Activated naive CD4-positive, alpha-beta T cell treated with anti-CD3 and anti-CD28 coated beads, Interleukin-2, amount 50 U/mL, for 72 hours (primary cell): ENCODE results near the gene EEF2K. TPM values are rescaled to one million over a fixed set of nuclear protein-coding genes. Genes with fewer than 3 reads are reported as not detected.
"Not testable (repeated sequence)": the region's sequence is repeated elsewhere in the genome, so short reads cannot be mapped to it uniquely, and the experiment has no call there.

ENCODE experiments used
- ATAC-seq, 2 donors: fragments of 150-1000 bp; cut with Tn5 transposase; 2 replicates each; pipeline ENCODE4 v1.10.0; 2021; ENCODE audit warnings: mild to moderate bottlenecking in 2 of 2, moderate library complexity in 2 of 2
- DNase-seq, 2 donors: peaks; one replicate each; pipeline ENCODE4 v3.0.0; 2021 to 2022; ENCODE audit warnings: low spot score in 2 of 2
- H3K27ac Mint-ChIP-seq, 2 donors: one replicate each; pipeline ENCODE4 v1.8.0; 2022; ENCODE audit warnings: mild to moderate bottlenecking in 2 of 2, mixed read lengths in 2 of 2
- H3K36me3 Mint-ChIP-seq, 2 donors: one replicate each; pipeline ENCODE4 v1.8.0; 2022; ENCODE audit warnings: mixed read lengths in 2 of 2
- H3K9me3 Mint-ChIP-seq, 2 donors: one replicate each; pipeline ENCODE4 v1.8.0; 2022; ENCODE audit warnings: mixed read lengths in 2 of 2
- total RNA-seq, 2 donors: library from RNA; stranded (reverse); gene quantifications; one replicate each; pipeline ENCODE4 v1.2.3, GENCODE V29; 2022

The EEF2K gene
- total RNA-seq, 2 donors from 2014 or later = 7.8 to 28.1 TPM

DNA sequence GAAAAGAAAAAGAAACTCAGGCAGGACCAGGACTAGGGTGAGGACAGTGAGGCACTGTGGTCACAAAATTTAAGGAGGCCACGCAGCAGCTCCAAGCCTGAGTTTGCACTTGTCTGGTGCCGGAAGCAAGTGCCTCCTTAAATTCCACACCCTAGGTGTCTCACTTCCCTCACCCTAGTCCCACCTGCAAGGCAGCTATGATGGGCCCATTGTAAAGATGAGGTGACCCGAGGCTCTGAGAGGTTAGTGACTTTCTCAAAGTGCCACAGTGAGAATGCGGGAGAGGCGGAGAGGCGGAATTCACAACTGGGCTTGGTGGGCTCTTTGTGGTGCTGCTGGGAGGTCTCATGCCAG lies 21.5 kb upstream of the EEF2K start:
- H3K27ac Mint-ChIP-seq = no peak overlapping the region
- ATAC-seq (no peak), DNase-seq (no peak)
- no peaks in the 10 kb centered on the region for H3K36me3 Mint-ChIP-seq
- H3K9me3 Mint-ChIP-seq = no peaks in the 10 kb centered on the region

GRCh38 chr16:22186517-22186916 lies 19.6 kb upstream of the EEF2K start:
- no peak for ATAC-seq
- Mint-ChIP-seq H3K9me3 (no peaks in the 10 kb centered on the region), H3K36me3 (no peaks in the 10 kb centered on the region), H3K27ac (no peak overlapping the region)
- no peak for DNase-seq

- Mint-ChIP-seq H3K36me3 (no peaks in the 10 kb centered on the region), H3K27ac (peak overlapping the region; percentile 81 to 99), H3K9me3 (no peaks in the 10 kb centered on the region)
- no peak for ATAC-seq
- no peak for DNase-seq
Measured at GRCh38 chr16:22188267-22188594, 17.8 kb upstream of the EEF2K start.

DNA sequence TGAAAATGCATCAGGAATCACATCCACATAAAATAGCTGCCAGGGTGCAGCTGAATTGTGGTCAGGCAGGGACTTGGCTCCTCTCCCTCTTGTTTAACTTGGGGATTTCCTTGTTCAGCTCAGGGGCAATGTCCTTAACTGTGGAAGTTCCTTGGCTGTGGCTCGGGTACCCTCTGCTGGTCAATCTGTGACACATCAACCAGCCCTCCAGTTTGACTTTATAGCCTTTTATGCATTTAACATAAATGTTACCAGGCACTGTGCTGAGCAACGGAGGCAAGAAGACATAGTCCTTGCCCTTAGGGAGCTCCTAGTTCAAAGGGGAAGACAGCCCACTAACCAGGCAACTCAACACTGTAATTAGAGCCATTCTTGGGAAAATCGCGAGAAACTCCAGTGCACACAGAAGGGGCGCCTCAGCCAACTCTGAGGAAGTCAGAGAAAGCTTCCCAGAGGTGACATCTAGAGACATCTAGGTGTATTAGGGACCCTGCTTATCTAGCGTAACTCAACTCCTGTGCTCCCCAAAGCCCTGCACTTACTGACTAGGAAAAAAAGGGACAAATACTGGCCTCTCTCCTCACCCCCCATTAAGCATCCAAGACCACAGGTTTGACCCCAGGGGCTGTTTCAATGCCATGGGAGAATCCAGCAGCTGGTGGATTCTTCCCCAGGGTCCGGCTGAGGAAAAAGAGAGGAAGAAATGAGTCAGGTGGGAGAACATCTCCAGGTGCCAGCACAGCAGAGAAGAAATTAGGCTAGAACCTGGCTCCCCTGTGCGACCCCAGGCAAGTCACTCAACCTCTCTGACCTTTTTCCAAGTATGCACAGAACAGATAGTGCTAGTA lies 17.3 kb upstream of the EEF2K start:
- peaks cover 5 to 6% of the 10 kb centered on the region in 2 donors for H3K9me3 Mint-ChIP-seq
- H3K36me3 Mint-ChIP-seq = peaks cover 0 to 4% of the 10 kb centered on the region in 2 donors
- H3K27ac Mint-ChIP-seq = peak overlapping the region; percentile 96 to 99
- ATAC-seq (no peak), DNase-seq (peak; percentile 57 to 68)

- ATAC-seq (no peak), DNase-seq (peak; percentile 33 to 62)
- Mint-ChIP-seq H3K9me3 (peaks cover 8 to 10% of the 10 kb centered on the region in 2 donors), H3K36me3 (peaks cover 0 to 5% of the 10 kb centered on the region in 2 donors), H3K27ac (peak overlapping the region; percentile 96 to 99)
Measured at GRCh38 chr16:22189473-22190080, 16.5 kb upstream of the EEF2K start.

DNA sequence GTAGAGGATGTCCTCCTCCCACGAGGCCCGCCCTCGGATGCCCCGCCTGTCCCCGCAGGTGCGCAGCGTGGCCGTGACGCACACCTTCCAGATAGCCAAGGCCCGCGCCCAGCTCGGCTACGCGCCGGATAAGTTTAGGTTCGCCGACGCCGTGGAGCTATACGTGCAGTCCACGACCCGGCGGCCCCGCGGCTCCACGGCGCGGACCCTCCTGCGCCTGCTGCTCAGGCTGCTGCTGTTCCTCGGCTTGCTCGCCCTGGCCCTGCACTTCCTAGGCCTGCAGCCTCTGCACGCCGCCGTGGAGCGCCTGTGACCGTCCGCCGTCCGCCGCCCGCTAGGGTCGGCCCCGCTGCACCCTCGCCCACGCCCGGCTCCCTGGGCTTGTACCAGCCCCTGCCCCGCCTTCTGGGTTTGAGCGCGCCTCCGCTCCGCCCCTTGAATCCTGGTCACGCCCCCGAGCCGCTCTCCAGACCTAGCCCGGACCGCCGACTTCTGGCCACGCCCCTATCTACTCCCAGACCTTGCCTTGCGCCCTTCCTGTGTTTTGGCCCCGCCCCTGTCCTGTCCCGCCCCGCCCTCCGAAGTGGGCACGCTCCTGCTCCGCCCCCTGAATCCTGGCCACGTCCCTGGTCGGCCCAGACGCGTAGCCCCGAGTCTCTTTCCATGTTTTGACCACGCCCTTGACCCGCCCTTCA lies 15.8 kb upstream of the EEF2K start:
- DNase-seq (peak; percentile 99), ATAC-seq (peak; percentile 62 to 75)
- Mint-ChIP-seq H3K36me3 (peaks cover 0 to 11% of the 10 kb centered on the region in 2 donors), H3K27ac (peak overlapping the region; percentile 96 to 99), H3K9me3 (peaks cover 11 to 13% of the 10 kb centered on the region in 2 donors)

GRCh38 chr16:22190776-22191531 lies 15.1 kb upstream of the EEF2K start:
- ATAC-seq (peak; percentile 61 to 72), DNase-seq (peak; percentile 93 to 97)
- H3K27ac Mint-ChIP-seq = peak overlapping the region; percentile 98 to 99
- H3K36me3 Mint-ChIP-seq = peaks cover 0 to 11% of the 10 kb centered on the region in 2 donors
- H3K9me3 Mint-ChIP-seq = peaks cover 11 to 13% of the 10 kb centered on the region in 2 donors

- DNase-seq = peak in 1 of 2 donors; percentile 37
- peaks cover 0 to 11% of the 10 kb centered on the region in 2 donors for H3K36me3 Mint-ChIP-seq
- peaks cover 11 to 13% of the 10 kb centered on the region in 2 donors for H3K9me3 Mint-ChIP-seq
- peak overlapping the region; percentile 98 to 99 for H3K27ac Mint-ChIP-seq
- ATAC-seq = no peak
Measured at GRCh38 chr16:22191532-22192260, 14.4 kb upstream of the EEF2K start.

DNA sequence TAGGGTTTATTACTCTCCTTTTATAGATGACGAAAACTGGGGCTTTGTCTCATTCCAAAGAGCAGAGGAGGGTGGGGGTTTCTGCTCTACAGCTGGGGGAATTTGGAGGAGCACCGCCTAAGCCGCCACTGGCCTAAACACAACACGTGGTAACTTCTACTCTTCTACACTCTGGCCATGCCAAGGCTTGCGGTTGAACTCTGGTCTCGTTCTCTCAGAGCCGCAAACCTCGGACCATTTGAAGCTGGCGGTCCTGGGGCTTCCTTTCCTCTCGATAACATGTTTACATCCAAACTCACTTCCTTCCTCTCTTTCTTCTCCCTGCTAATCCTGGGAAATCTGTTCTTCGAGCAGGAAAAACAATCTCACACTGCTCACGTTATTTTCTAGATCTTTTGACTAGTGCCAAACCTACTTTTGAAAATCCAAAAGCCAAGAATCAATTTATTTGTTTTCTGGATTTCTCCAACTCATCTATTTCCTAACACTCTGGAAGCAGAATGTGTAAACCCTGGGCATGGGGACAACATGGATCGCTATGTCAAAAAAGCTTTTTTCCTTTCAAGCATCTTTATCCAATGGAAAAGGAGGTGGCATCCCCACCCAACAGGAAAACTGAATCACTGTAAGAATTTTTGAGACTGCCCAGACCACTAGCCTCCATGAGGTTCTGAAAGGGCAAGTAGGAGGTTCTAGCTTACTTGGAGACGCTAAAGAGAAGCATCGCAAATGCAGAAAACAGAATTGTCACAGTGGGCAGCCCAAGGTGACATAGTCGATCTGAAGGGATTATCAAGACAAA lies 13.6 kb upstream of the EEF2K start:
- peaks cover 0 to 11% of the 10 kb centered on the region in 2 donors for H3K36me3 Mint-ChIP-seq

DNA sequence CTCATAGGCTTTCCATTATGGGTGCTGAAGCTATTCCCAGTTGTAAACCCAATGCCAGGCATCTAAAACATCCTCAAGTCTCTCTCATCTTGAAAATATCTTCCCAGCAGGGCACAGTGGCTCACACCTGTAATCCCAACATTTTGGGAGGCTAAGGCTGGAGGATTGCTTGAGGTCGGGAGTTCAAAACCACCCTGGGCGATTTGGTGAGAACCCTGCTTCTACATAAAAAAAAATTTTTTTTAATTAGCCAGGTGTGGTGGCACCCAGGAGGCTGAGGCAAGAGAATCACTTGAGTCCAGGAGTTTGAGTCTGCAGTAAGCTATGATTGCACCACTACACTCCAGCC lies 13.0 kb upstream of the EEF2K start:
- ATAC-seq (no peak), DNase-seq (no peak)
- peaks cover 11 to 13% of the 10 kb centered on the region in 2 donors for H3K9me3 Mint-ChIP-seq
- peaks cover 0 to 11% of the 10 kb centered on the region in 2 donors for H3K36me3 Mint-ChIP-seq
- peak overlapping the region in 1 of 2 donors; percentile 99 for H3K27ac Mint-ChIP-seq

More for the DNA sequence above, 13.6 kb upstream of the EEF2K start:
- Mint-ChIP-seq H3K9me3 (peaks cover 11 to 13% of the 10 kb centered on the region in 2 donors), H3K27ac (peak overlapping the region; percentile 96 to 99)
- peak; percentile 66 to 91 for DNase-seq
- ATAC-seq = peak in 1 of 2 donors; percentile 45

GRCh38 chr16:22194707-22195444 lies 11.2 kb upstream of the EEF2K start:
- Mint-ChIP-seq H3K27ac (peak overlapping the region; percentile 98 to 100), H3K36me3 (peaks cover 0 to 11% of the 10 kb centered on the region in 2 donors), H3K9me3 (peaks cover 11 to 13% of the 10 kb centered on the region in 2 donors)
- ATAC-seq (no peak), DNase-seq (no peak)

GRCh38 chr16:22195445-22195694 lies 10.7 kb upstream of the EEF2K start:
- ATAC-seq (no peak), DNase-seq (no peak)
- Mint-ChIP-seq H3K36me3 (peaks cover 0 to 11% of the 10 kb centered on the region in 2 donors), H3K27ac (peak overlapping the region; percentile 98 to 100), H3K9me3 (peaks cover 11 to 13% of the 10 kb centered on the region in 2 donors)

DNA sequence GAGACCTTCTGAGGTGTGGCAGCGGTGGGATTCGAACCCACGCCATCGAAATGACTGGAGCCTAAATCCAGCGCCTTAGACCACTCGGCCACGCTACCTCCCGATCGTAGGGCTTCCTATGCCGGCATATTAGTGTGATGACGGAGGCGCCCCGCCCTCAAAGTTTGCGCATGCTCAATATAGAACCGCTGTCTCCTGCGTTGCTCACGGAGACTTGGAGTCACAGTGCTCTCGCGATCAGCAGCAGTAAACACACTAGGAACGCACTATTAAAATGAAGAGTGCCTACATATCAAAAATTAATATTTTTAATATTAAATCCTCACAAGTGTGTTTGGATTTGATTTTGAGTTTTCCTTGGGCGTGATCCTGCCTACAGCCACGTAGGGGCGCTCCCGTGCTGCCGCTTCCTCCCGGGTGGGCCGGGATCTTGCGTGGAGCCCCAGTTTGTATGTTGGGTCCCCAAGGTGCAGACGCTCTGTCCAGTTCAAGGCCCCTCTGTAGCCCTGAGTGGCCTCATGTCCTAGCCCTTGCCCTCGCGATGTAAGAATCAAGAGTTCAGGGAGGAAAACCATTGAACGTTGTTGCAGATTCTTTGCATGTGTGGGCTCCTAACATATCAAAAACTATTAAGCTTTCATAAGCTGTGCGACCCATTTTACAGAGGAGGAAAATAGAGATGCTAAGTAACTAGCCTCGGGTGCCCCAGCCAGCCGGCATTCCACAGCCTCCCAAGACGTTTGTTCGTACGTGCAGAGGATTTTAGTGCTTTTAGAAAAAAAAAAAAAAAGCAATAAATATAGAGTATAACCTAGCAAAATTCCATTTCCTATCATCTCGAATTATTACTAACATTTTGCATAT lies 10.2 kb upstream of the EEF2K start:
- peak overlapping the region; percentile 98 to 100 for H3K27ac Mint-ChIP-seq
- DNase-seq (peak; percentile 86 to 94), ATAC-seq (peak; percentile 19 to 46)
- peaks cover 0 to 11% of the 10 kb centered on the region in 2 donors for H3K36me3 Mint-ChIP-seq
- peaks cover 11 to 13% of the 10 kb centered on the region in 2 donors for H3K9me3 Mint-ChIP-seq

GRCh38 chr16:22196559-22197168 lies 9.4 kb upstream of the EEF2K start:
- DNase-seq, H3K27ac Mint-ChIP-seq, ATAC-seq: not testable (repeated sequence)
- Mint-ChIP-seq H3K36me3 (peaks cover 0 to 11% of the 10 kb centered on the region in 2 donors), H3K9me3 (peaks cover 11 to 13% of the 10 kb centered on the region in 2 donors)
